HUES48 (cell line): Measurements from ENCODE around the gene ST6GALNAC6.
"Not testable (repeated sequence)": the region's sequence is repeated elsewhere in the genome, so short reads cannot be mapped to it uniquely, and the experiment has no call there.

Experiments
- H3K27ac ChIP-seq: one replicate; pipeline ENCODE4 v1.7.0; 2013; ENCODE audit warnings: low read depth, low read length, inconsistent platforms
- H3K27me3 ChIP-seq: 2 replicates; pipeline ENCODE4 v1.6.1; 2013; ENCODE audit warnings: mild to moderate bottlenecking, low read length; ENCODE audit not compliant: control insufficient read depth, insufficient read depth
- H3K36me3 ChIP-seq: 2 replicates; pipeline ENCODE4 v1.6.1; 2013; ENCODE audit warnings: low read length; ENCODE audit not compliant: control insufficient read depth, insufficient read depth
- H3K4me1 ChIP-seq: 2 replicates; pipeline ENCODE4 v1.6.1; 2013; ENCODE audit warnings: mild to moderate bottlenecking, low read length; ENCODE audit not compliant: control insufficient read depth, insufficient read depth
- H3K4me3 ChIP-seq: 2 replicates; pipeline ENCODE4 v1.5.1; 2013; ENCODE audit warnings: mild to moderate bottlenecking, low read depth, low read length
- H3K9ac ChIP-seq: 2 replicates; pipeline ENCODE4 v1.6.1; 2013; ENCODE audit warnings: mild to moderate bottlenecking, low read depth, low read length, moderate library complexity
- H3K9me3 ChIP-seq: 2 replicates; pipeline ENCODE4 v1.6.1; 2013; ENCODE audit warnings: low read length; ENCODE audit not compliant: control insufficient read depth, insufficient read depth

Gene ST6GALNAC6

GRCh38 chr9:127876026-127876763, 23.2 kb downstream of the ST6GALNAC6 start:
- H3K9me3 ChIP-seq: no peaks in the 10 kb centered on the region
- no peak overlapping the region for H3K9ac ChIP-seq
- no peak overlapping the region for H3K4me3 ChIP-seq
- no peak overlapping the region for H3K27ac ChIP-seq
- H3K4me1 ChIP-seq: 0 out of 2 replicates have a peak, but pooled peaks cover 3% of the 10 kb centered on the region
- no peaks in the 10 kb centered on the region for H3K36me3 ChIP-seq
- peaks cover 5% of the 10 kb centered on the region for H3K27me3 ChIP-seq

- no peaks in the 10 kb centered on the region for H3K36me3 ChIP-seq
- H3K9ac ChIP-seq: no peak overlapping the region
- no peak overlapping the region for H3K27ac ChIP-seq
- H3K4me1 ChIP-seq: 0 out of 2 replicates have a peak, but pooled peaks cover 3% of the 10 kb centered on the region
- H3K9me3 ChIP-seq: no peaks in the 10 kb centered on the region
- peaks cover 5% of the 10 kb centered on the region for H3K27me3 ChIP-seq
- H3K4me3 ChIP-seq: no peak overlapping the region
These were observed 24.0 kb downstream of the ST6GALNAC6 start for GRCh38 chr9:127875306-127875966.

GRCh38 chr9:127874301-127875221, 24.8 kb downstream of the ST6GALNAC6 start:
- Histone ChIP-seq H3K4me1 (0 out of 2 replicates have a peak, but pooled peaks cover 3% of the 10 kb centered on the region), H3K36me3 (no peaks in the 10 kb centered on the region), H3K9me3 (no peaks in the 10 kb centered on the region), H3K27me3 (peaks cover 5% of the 10 kb centered on the region), H3K4me3 (no peak overlapping the region), H3K27ac (no peak overlapping the region), H3K9ac (no peak overlapping the region)

- H3K4me1 ChIP-seq: 0 out of 2 replicates have a peak, but pooled peaks cover 3% of the 10 kb centered on the region
- no peak overlapping the region for H3K27ac ChIP-seq
- no peak overlapping the region for H3K9ac ChIP-seq
- no peaks in the 10 kb centered on the region for H3K9me3 ChIP-seq
- H3K36me3 ChIP-seq: no peaks in the 10 kb centered on the region
- H3K27me3 ChIP-seq: peaks cover 5% of the 10 kb centered on the region
- H3K4me3 ChIP-seq: no peak overlapping the region
These were observed 25.5 kb downstream of the ST6GALNAC6 start for GRCh38 chr9:127873886-127874285.

GRCh38 chr9:127873223-127873691, 26.1 kb downstream of the ST6GALNAC6 start:
- 0 out of 2 replicates have a peak, but pooled peaks cover 3% of the 10 kb centered on the region for H3K4me1 ChIP-seq
- no peaks in the 10 kb centered on the region for H3K27me3 ChIP-seq
- no peak overlapping the region for H3K27ac ChIP-seq
- no peak overlapping the region for H3K9ac ChIP-seq
- no peak overlapping the region for H3K4me3 ChIP-seq
- H3K36me3 ChIP-seq: no peaks in the 10 kb centered on the region
- no peaks in the 10 kb centered on the region for H3K9me3 ChIP-seq

GRCh38 chr9:127872369-127873222, 26.8 kb downstream of the ST6GALNAC6 start:
- H3K36me3 ChIP-seq: no peaks in the 10 kb centered on the region
- H3K4me1 ChIP-seq: no peaks in the 10 kb centered on the region
- no peak overlapping the region for H3K27ac ChIP-seq
- H3K4me3 ChIP-seq: no peak overlapping the region
- no peaks in the 10 kb centered on the region for H3K27me3 ChIP-seq
- no peaks in the 10 kb centered on the region for H3K9me3 ChIP-seq
- no peak overlapping the region for H3K9ac ChIP-seq

GRCh38 chr9:127871531-127871930, 27.9 kb downstream of the ST6GALNAC6 start:
- Histone ChIP-seq H3K4me3 (no peak overlapping the region), H3K9me3 (no peaks in the 10 kb centered on the region), H3K27me3 (no peaks in the 10 kb centered on the region), H3K27ac (no peak overlapping the region), H3K4me1 (no peaks in the 10 kb centered on the region), H3K9ac (no peak overlapping the region), H3K36me3 (no peaks in the 10 kb centered on the region)

- Histone ChIP-seq H3K9ac (no peak overlapping the region), H3K4me3 (no peak overlapping the region), H3K9me3 (no peaks in the 10 kb centered on the region), H3K36me3 (no peaks in the 10 kb centered on the region), H3K27ac (no peak overlapping the region), H3K27me3 (no peaks in the 10 kb centered on the region), H3K4me1 (no peaks in the 10 kb centered on the region)
These were observed 28.5 kb downstream of the ST6GALNAC6 start for GRCh38 chr9:127870887-127871286.

- H3K27ac ChIP-seq, H3K36me3 ChIP-seq, H3K4me1 ChIP-seq, H3K4me3 ChIP-seq, H3K9me3 ChIP-seq, H3K9ac ChIP-seq, H3K27me3 ChIP-seq: not testable (repeated sequence)
These were observed 29.3 kb downstream of the ST6GALNAC6 start for GRCh38 chr9:127870153-127870491.
